Measurements from ENCODE around the gene GRM8. TPM values are rescaled to one million over a fixed set of nuclear protein-coding genes. Genes with fewer than 3 reads are reported as not detected.

GRM8 gene
- total RNA-seq, 1 experiment from 2014 or later: 1.8 TPM

- no peak overlapping the region for H3K4ac ChIP-seq (ENCODE audit: low read depth, low read length)
- H3K23ac ChIP-seq (ENCODE audit: insufficient read length, low read depth, low read length): no peak overlapping the region
- Mint-ChIP-seq H3K9me3 (no peaks in the 10 kb centered on the region), H3K27me3 (ENCODE audit: low read depth) (no peaks in the 10 kb centered on the region), H3K4me3 (no peak overlapping the region), H3K4me1 (no peaks in the 10 kb centered on the region), H3K27ac (no peak overlapping the region), H3K36me3 (ENCODE audit: insufficient read depth in 1 of 3, low read depth in 3 of 3) (no peaks in the 10 kb centered on the region)
- no peak overlapping the region for H3K18ac ChIP-seq (ENCODE audit: insufficient read length, low read depth, low read length)
- no peak overlapping the region for H4K8ac ChIP-seq (replicated peaks; ENCODE audit: insufficient read length, low read depth, low read length)
- H3K79me1 ChIP-seq (ENCODE audit: insufficient read depth, low read depth, low read length, poor library complexity, severe bottlenecking): no peaks in the 10 kb centered on the region
- H2AK5ac ChIP-seq (ENCODE audit: insufficient read length, low read length): no peak overlapping the region
- TF ChIP-seq, protein P1, sequence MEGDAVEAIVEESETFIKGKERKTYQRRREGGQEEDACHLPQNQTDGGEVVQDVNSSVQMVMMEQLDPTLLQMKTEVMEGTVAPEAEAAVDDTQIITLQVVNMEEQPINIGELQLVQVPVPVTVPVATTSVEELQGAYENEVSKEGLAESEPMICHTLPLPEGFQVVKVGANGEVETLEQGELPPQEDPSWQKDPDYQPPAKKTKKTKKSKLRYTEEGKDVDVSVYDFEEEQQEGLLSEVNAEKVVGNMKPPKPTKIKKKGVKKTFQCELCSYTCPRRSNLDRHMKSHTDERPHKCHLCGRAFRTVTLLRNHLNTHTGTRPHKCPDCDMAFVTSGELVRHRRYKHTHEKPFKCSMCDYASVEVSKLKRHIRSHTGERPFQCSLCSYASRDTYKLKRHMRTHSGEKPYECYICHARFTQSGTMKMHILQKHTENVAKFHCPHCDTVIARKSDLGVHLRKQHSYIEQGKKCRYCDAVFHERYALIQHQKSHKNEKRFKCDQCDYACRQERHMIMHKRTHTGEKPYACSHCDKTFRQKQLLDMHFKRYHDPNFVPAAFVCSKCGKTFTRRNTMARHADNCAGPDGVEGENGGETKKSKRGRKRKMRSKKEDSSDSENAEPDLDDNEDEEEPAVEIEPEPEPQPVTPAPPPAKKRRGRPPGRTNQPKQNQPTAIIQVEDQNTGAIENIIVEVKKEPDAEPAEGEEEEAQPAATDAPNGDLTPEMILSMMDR (conservative IDR thresholded peaks at IDR 0.05): no peak
- no peak overlapping the region for H3K4me2 ChIP-seq (ENCODE audit: insufficient read depth, insufficient read length, low read length)
- no peaks in the 10 kb centered on the region for H3K79me2 ChIP-seq (ENCODE audit: insufficient read depth, low read length)
- H3K9me3 ChIP-seq (ENCODE audit: control insufficient read depth, low read depth, low read length): no peaks in the 10 kb centered on the region
- H4K20me1 ChIP-seq (ENCODE audit: control insufficient read depth, insufficient read depth, insufficient read length): no peaks in the 10 kb centered on the region
- H2BK15ac ChIP-seq (ENCODE audit: low read depth, low read length): no peak overlapping the region
- H3T11ph ChIP-seq (ENCODE audit: low read length): no peak overlapping the region
- WGBS (ENCODE audit: extremely low coverage, insufficient read length, low lambda C conversion rate): no CpG with 5 or more reads among the region's 3 CpGs
- no peak overlapping the region for H4K91ac ChIP-seq (ENCODE audit: insufficient read length, low read depth, low read length)
- no peak overlapping the region for H3K14ac ChIP-seq (ENCODE audit: insufficient read depth, low read length)
- no peak overlapping the region for H3K27ac ChIP-seq (ENCODE audit: insufficient read length, low read depth, low read length)
- H2BK12ac ChIP-seq (ENCODE audit: insufficient read length, low read depth, low read length): no peak overlapping the region
- no peak for DNase-seq
- 0 out of 2 replicates have a peak, but pooled peaks cover 2% of the 10 kb centered on the region for H3K27me3 ChIP-seq (ENCODE audit: insufficient read depth, low read length)
- no peak overlapping the region for H3K9ac ChIP-seq (ENCODE audit: extremely low read depth, insufficient read length, low read length)
- H2BK20ac ChIP-seq (ENCODE audit: low read depth, low read length, poor library complexity, severe bottlenecking): no peak overlapping the region
- H2BK5ac ChIP-seq (ENCODE audit: insufficient read length, low read length): no peak overlapping the region
- no peak overlapping the region for H4K5ac ChIP-seq (ENCODE audit: insufficient read length, low read depth, low read length)
- no peaks in the 10 kb centered on the region for H3K23me2 ChIP-seq (ENCODE audit: insufficient read length, low read depth, low read length, poor library complexity, severe bottlenecking)
- H3K4me1 ChIP-seq (ENCODE audit: insufficient read depth, low read length): no peaks in the 10 kb centered on the region
- no peak overlapping the region for H3K56ac ChIP-seq (ENCODE audit: insufficient read length, low read depth, low read length)
- no peak overlapping the region for H2AFZ ChIP-seq (ENCODE audit: low read length)
- no peak overlapping the region for H2BK120ac ChIP-seq (ENCODE audit: low read depth, low read length, poor library complexity, severe bottlenecking)
These were observed 809.8 kb downstream of the GRM8 start for GRCh38 chr7:126442908-126443307.

Data from H9 (cell line).